NCI-H128 (cell line): Measurements from ENCODE around the gene RINL.
A peak's percentile ranks its signal among the peaks of the same experiment; 100 is the strongest.
"Not testable (repeated sequence)": the region's sequence is repeated elsewhere in the genome, so short reads cannot be mapped to it uniquely, and the experiment has no call there.

Experiments used
- DNase-seq: peaks from one replicate; lab custom pipeline; 2025; ENCODE audit not compliant: unreplicated experiment; lab: John Stamatoyannopoulos, UW

Gene RINL

GRCh38 chr19:38904581-38905539 is 26.8 kb upstream of the RINL start:
- DNase-seq: no peak

GRCh38 chr19:38901683-38902082 is 23.6 kb upstream of the RINL start:
- DNase-seq: no peak

- no peak for DNase-seq
Measured at GRCh38 chr19:38900743-38901190, 22.7 kb upstream of the RINL start.

GRCh38 chr19:38900202-38900629 is 22.1 kb upstream of the RINL start:
- DNase-seq: no peak

- DNase-seq: peak; percentile 99
Measured at GRCh38 chr19:38899447-38900201, 21.5 kb upstream of the RINL start, which contains the start of the genes NFKBIB and SIRT2. Gene NFKBIB (plus strand): TSS chr19:38899969. CDS start chr19:38900033, 64 bp downstream. Gene SIRT2 (minus strand): TSS chr19:38899618. CDS start chr19:38899521, 97 bp downstream.

- no peak for DNase-seq
Measured at GRCh38 chr19:38898788-38899446, 20.8 kb upstream of the RINL start.

- no peak for DNase-seq
Measured at GRCh38 chr19:38894968-38895367, 16.9 kb upstream of the RINL start.

GRCh38 chr19:38893341-38893771 is 15.3 kb upstream of the RINL start:
- DNase-seq: no peak

- no peak for DNase-seq
Measured at GRCh38 chr19:38892841-38893240, 14.8 kb upstream of the RINL start.

GRCh38 chr19:38891771-38892170 is 13.7 kb upstream of the RINL start:
- no peak for DNase-seq

- DNase-seq: no peak
Measured at GRCh38 chr19:38890686-38891085, 12.6 kb upstream of the RINL start.

GRCh38 chr19:38889803-38890202 is 11.7 kb upstream of the RINL start:
- DNase-seq: no peak

GRCh38 chr19:38888876-38889275 is 10.8 kb upstream of the RINL start:
- DNase-seq: no peak

- not testable (repeated sequence) for DNase-seq
Measured at GRCh38 chr19:38884691-38885090, 6.6 kb upstream of the RINL start.

- DNase-seq: no peak
Measured at GRCh38 chr19:38883286-38883685, 5.2 kb upstream of the RINL start.

- no peak for DNase-seq
Measured at GRCh38 chr19:38880882-38881609, 3.0 kb upstream of the RINL start.

- DNase-seq: no peak
Measured at GRCh38 chr19:38880076-38880881, 2.2 kb upstream of the RINL start.

GRCh38 chr19:38879400-38879751 is 1.3 kb upstream of the RINL start:
- no peak for DNase-seq

GRCh38 chr19:38878575-38879399 is 712 bp upstream of the RINL start:
- no peak for DNase-seq
